ENCODE data around the gene ITGA7. TPM values are rescaled to one million over a fixed set of nuclear protein-coding genes. Genes with fewer than 3 reads are reported as not detected.
A peak's percentile ranks its signal among the peaks of the same experiment; 100 is the strongest.

ITGA7 gene
- polyA plus RNA-seq, 1 of the 3 experiments (the other 2 are of a cell fraction): 19.7 TPM

DNA sequence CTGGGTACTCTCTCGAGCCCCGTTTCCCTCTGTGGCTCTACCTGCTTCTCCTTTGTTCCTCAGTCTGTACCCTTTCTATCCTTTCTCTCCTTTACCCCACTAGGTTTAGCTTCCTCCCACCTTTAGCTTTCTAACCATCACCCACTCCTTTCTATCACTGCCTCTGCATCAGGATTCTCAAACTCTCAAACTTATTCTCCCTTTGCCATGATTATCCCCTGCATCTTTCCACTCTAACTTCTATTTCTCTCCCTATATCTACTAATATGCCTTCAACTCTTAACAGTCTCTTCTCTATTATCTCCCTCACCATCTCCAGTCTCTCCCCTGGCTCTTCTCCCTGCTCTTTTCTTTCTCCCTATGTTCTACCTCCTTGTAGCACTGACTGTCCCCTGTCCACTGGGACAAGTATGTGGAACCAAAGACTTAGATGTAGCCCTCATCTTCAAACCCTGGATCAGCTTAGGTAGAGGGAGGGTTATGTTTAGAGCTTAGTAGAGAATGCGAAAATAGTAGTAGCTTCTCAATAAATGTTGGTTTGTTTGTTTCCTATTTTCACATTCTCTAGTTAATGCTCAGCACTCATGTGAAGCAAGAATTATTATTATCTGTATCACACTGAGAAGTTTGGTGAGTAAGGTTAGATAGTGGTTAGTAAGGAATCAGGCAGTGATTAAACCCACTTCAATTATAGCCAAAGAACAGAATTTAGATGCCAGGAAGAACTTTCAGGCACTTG is 38.6 kb upstream of the ITGA7 start:
- peaks cover 13% of the 10 kb centered on the region for H3F3A ChIP-seq (replicated peaks; ENCODE audit: insufficient read depth)
- H2AFZ ChIP-seq (ENCODE audit: low read depth): no peak overlapping the region
- H3K27me3 ChIP-seq (ENCODE audit: insufficient read depth): no peaks in the 10 kb centered on the region
- 59% methylated on average over 3 of the region's 3 CpGs for WGBS (ENCODE audit: low lambda C conversion rate)
- POLR2A ChIA-PET: interaction anchor here (0.6 to 0.7 kb wide), 2 partner anchors 83 to 102 kb away, joined by 3 read pairs; partner anchors contain the start of gene DNAJC14
- no peak overlapping the region for H3K9ac ChIP-seq
- no peaks in the 10 kb centered on the region for H3K9me2 ChIP-seq
- no peak overlapping the region for H3K4me3 ChIP-seq (ENCODE audit: low read depth in 2 of 2, low read length in 1 of 2)
- peaks cover 3 to 18% of the 10 kb centered on the region in 2 experiments for H3K36me3 ChIP-seq (replicated peaks in 1 of 2; ENCODE audit: control insufficient read depth in 1 of 2, insufficient read depth in 2 of 2, low read length in 1 of 2)
- H3K79me2 ChIP-seq (ENCODE audit: insufficient read depth): no peaks in the 10 kb centered on the region
- H3K27ac ChIP-seq (ENCODE audit: low read depth in 2 of 2, low read length in 1 of 2): peak overlapping the region; percentile 14 to 76
- no peaks in the 10 kb centered on the region for H3K9me3 ChIP-seq
- TF ChIP-seq CHD2 (IDR thresholded peaks at IDR 0.05; ENCODE audit: low read length, partially characterized antibody) (no peak), EP300 (IDR thresholded peaks at IDR 0.05; ENCODE audit: borderline replicate concordance in 1 of 2, low read depth in 1 of 2, low read length in 1 of 2) (no peak), USF1 (IDR thresholded peaks at IDR 0.05; ENCODE audit: borderline replicate concordance, low read depth) (no peak), FOXJ3 (CRISPR knock-in tag; IDR thresholded peaks at IDR 0.05) (no peak), FOXM1 (IDR thresholded peaks at IDR 0.05; ENCODE audit: low read depth) (no peak), GABPA (IDR thresholded peaks at IDR 0.05; ENCODE audit: low read depth) (no peak)
- CTCF ChIA-PET: interaction anchor here (1.1 to 14.4 kb wide), 5 partner anchors 8 to 249 kb away, joined by 3 to 358 read pairs (median 5); no protein-coding TSS in a partner anchor
- DNase-seq: no peak
- H3K4me2 ChIP-seq: peak overlapping the region; percentile 0; the same call in 1 of the 2 replicates
- H4K20me1 ChIP-seq (ENCODE audit: insufficient read depth): no peaks in the 10 kb centered on the region
- peaks cover 5 to 33% of the 10 kb centered on the region in 2 experiments; a peak in 3 of 4 replicates for H3K4me1 ChIP-seq (ENCODE audit: control insufficient read depth in 1 of 2, insufficient read depth in 2 of 2, low read depth in 1 of 2, low read length in 1 of 2)

DNA sequence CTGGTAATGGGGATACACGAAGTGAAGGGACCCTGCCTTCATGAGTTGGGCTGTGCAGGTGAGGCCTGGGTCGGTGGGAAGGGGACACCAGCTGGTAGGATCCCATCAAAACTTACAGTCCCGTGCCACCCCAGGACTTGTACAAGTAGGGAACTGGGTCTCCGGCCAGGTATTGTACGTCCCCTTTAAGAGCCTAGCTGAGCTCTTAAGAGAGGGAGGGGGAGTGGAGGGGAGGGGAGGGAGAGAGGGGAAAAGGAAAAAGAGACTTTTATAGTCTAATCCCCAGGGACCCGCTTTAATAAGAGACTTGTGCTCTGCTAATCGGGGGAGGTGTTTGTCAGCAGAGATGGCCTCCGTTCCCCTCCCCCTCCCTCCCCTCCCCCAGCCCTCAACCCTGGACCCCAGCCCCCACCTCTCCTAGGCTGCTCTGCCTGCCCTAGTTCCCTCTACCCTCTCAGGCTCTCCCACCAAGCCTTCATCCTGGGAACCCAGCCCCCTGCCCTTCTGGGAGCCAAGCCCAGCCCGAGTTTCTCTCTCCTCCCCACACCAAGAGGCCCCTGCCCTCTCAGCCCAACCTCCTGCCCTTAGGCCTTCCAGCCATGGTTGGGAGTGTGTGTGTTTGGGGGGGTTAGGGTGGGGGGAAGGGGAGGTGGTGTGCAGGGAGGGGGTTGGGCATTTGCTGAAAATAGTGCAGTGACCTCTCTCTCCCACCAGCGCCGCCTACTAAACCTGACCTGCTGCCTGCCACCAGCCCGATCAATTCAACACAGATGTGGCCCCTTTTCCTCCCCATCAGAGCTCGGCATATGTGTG is 37.9 kb upstream of the ITGA7 start:
- Histone ChIP-seq H3K79me2 (ENCODE audit: insufficient read depth) (no peaks in the 10 kb centered on the region), H4K20me1 (ENCODE audit: insufficient read depth) (no peaks in the 10 kb centered on the region), H3K27ac (ENCODE audit: low read depth in 2 of 2, low read length in 1 of 2) (peak overlapping the region; percentile 14 to 76; a peak in 3 of 4 replicates), H3K4me2 (peak overlapping the region; percentile 82), H3K9me2 (no peaks in the 10 kb centered on the region), H3K27me3 (ENCODE audit: insufficient read depth) (no peaks in the 10 kb centered on the region), H3K4me1 (ENCODE audit: control insufficient read depth in 1 of 2, insufficient read depth in 2 of 2, low read depth in 1 of 2, low read length in 1 of 2) (peaks cover 5 to 33% of the 10 kb centered on the region in 2 experiments; a peak in 3 of 4 replicates), H3K9me3 (no peaks in the 10 kb centered on the region), H3F3A (replicated peaks; ENCODE audit: insufficient read depth) (peaks cover 13% of the 10 kb centered on the region), H3K9ac (no peak overlapping the region), H3K36me3 (replicated peaks in 1 of 2; ENCODE audit: control insufficient read depth in 1 of 2, insufficient read depth in 2 of 2, low read length in 1 of 2) (peaks cover 3 to 10% of the 10 kb centered on the region in 2 experiments), H3K4me3 (ENCODE audit: low read depth in 2 of 2, low read length in 1 of 2) (peak overlapping the region; percentile 26 to 79; a peak in 3 of 4 replicates), H2AFZ (ENCODE audit: low read depth) (no peak overlapping the region)
- DNase-seq: peak; percentile 79
- 37% methylated on average over 13 of the region's 13 CpGs for WGBS (ENCODE audit: low lambda C conversion rate)
- ChIA-PET POLR2A (interaction anchor here (0.6 to 1.7 kb wide), 5 partner anchors 12 to 103 kb away, joined by 3 to 7 read pairs (median 3); partner anchors contain the start of genes CD63 and DNAJC14), CTCF (interaction anchor here (1.1 to 14.4 kb wide), 7 partner anchors 7 to 444 kb away, joined by 4 to 358 read pairs (median 5); partner anchors contain the start of gene SMARCC2)
- peak; percentile 54 for TF ChIP-seq CHD2 (IDR thresholded peaks at IDR 0.05; ENCODE audit: low read length, partially characterized antibody)
- TF ChIP-seq, protein P1, sequence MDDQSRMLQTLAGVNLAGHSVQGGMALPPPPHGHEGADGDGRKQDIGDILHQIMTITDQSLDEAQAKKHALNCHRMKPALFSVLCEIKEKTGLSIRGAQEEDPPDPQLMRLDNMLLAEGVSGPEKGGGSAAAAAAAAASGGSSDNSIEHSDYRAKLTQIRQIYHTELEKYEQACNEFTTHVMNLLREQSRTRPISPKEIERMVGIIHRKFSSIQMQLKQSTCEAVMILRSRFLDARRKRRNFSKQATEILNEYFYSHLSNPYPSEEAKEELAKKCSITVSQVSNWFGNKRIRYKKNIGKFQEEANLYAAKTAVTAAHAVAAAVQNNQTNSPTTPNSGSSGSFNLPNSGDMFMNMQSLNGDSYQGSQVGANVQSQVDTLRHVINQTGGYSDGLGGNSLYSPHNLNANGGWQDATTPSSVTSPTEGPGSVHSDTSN (IDR thresholded peaks at IDR 0.05): no peak

Measured in SK-N-SH (cell line).